Subcutaneous adipose tissue (tissue), 4 donors: ENCODE measurements around the gene G2E3. TPM values are rescaled to one million over a fixed set of nuclear protein-coding genes. Genes with fewer than 3 reads are reported as not detected.

Source experiments
- small RNA-seq: library from RNA; depleted of rRNA; stranded (forward); fragments of <200 nt; gene quantifications from one replicate; pipeline ENCODE3, GENCODE V24; 2016
- total RNA-seq, 4 donors: library from RNA; depleted of rRNA; stranded (reverse); fragments of >200 nt; gene quantifications; one replicate each; pipeline ENCODE4 v1.1.0, GENCODE V29; 2016

G2E3 gene
- total RNA-seq, 4 donors from 2014 or later = 8.9 to 19.1 (median 15.1) TPM

Small RNA genes lying within 50 kb of the gene (small RNA-seq; reads per million reads assigned to genes)
- gene RF02271 = not detected

Other genes starting within 250 kb of the G2E3 start
- 100 to 1,000 TPM in 1 of 4 donors, 10 to 100 TPM in 3; 54.1 to 122 (median 77.3) TPM for gene SCFD1, start 63.2 kb downstream of the G2E3 start, total RNA-seq